Measurements from ENCODE around the gene MIER1. TPM values are rescaled to one million over a fixed set of nuclear protein-coding genes. Genes with fewer than 3 reads are reported as not detected.
"Not testable (repeated sequence)": the region's sequence is repeated elsewhere in the genome, so short reads cannot be mapped to it uniquely, and the experiment has no call there.

The MIER1 gene
- total RNA-seq, 2 donors from 2014 or later = 43.1 to 76.8 TPM

- Histone ChIP-seq H3K9me3 (no peaks in the 10 kb centered on the region), H3K9ac (ENCODE audit: low read depth in 2 of 2, low read length in 2 of 2) (no peak overlapping the region), H3K27me3 (no peaks in the 10 kb centered on the region), H3K27ac (no peak overlapping the region), H3K36me3 (no peaks in the 10 kb centered on the region), H3K4me1 (no peaks in the 10 kb centered on the region), H3K4me3 (no peak overlapping the region)
- no peak for DNase-seq
- intact Hi-C loops (cut with DNase I) = no loop called here
- TF ChIP-seq CTCF (IDR thresholded peaks at IDR 0.05) = no peak
Observed at GRCh38 chr1:66968574-66968973, 43.8 kb downstream of the MIER1 start.

GRCh38 chr1:66978201-66978600 lies 53.4 kb downstream of the MIER1 start:
- Histone ChIP-seq H3K9ac (ENCODE audit: low read depth in 2 of 2, low read length in 2 of 2) (no peak overlapping the region), H3K9me3 (no peaks in the 10 kb centered on the region), H3K36me3 (peaks cover 5% of the 10 kb centered on the region), H3K27me3 (no peaks in the 10 kb centered on the region), H3K4me1 (peaks cover 10% of the 10 kb centered on the region), H3K27ac (no peak overlapping the region), H3K4me3 (no peak overlapping the region)
- no peak for TF ChIP-seq CTCF (IDR thresholded peaks at IDR 0.05)
- no peak for DNase-seq
- intact Hi-C loops (cut with DNase I) = no loop called here

GRCh38 chr1:66979621-66980020 lies 54.8 kb downstream of the MIER1 start:
- H3K36me3 ChIP-seq; intact Hi-C loops (cut with DNase I); H3K9me3 ChIP-seq; H3K4me3 ChIP-seq; H3K27ac ChIP-seq; DNase-seq; H3K27me3 ChIP-seq; H3K9ac ChIP-seq (ENCODE audit: low read depth in 2 of 2, low read length in 2 of 2): not testable (repeated sequence)
- H3K4me1 ChIP-seq = peaks cover 10% of the 10 kb centered on the region

GRCh38 chr1:66980745-66981367 lies 56.1 kb downstream of the MIER1 start:
- Histone ChIP-seq H3K9ac (ENCODE audit: low read depth in 2 of 2, low read length in 2 of 2) (no peak overlapping the region), H3K4me3 (no peak overlapping the region), H3K36me3 (peaks cover 5% of the 10 kb centered on the region)

GRCh38 chr1:66981679-66982078 lies 56.9 kb downstream of the MIER1 start:
- Histone ChIP-seq H3K9ac (ENCODE audit: low read depth in 2 of 2, low read length in 2 of 2) (no peak overlapping the region), H3K4me3 (peak overlapping the region; percentile 8), H3K36me3 (peaks cover 11% of the 10 kb centered on the region), H3K4me1 (peaks cover 10% of the 10 kb centered on the region), H3K27ac (peak overlapping the region; percentile 50), H3K9me3 (no peaks in the 10 kb centered on the region), H3K27me3 (no peaks in the 10 kb centered on the region)
- intact Hi-C loops (cut with DNase I) = no loop called here
- no peak for TF ChIP-seq CTCF (IDR thresholded peaks at IDR 0.05)
- peak; percentile 50 for DNase-seq

More at GRCh38 chr1:66980745-66981367, 56.1 kb downstream of the MIER1 start:
- intact Hi-C loops (cut with DNase I) = no loop called here
- Histone ChIP-seq H3K27me3 (no peaks in the 10 kb centered on the region), H3K9me3 (no peaks in the 10 kb centered on the region), H3K27ac (peak overlapping the region; percentile 50), H3K4me1 (peaks cover 10% of the 10 kb centered on the region)
- no peak for DNase-seq
- no peak for TF ChIP-seq CTCF (IDR thresholded peaks at IDR 0.05)

GRCh38 chr1:66982561-66983260 lies 57.9 kb downstream of the MIER1 start:
- H3K36me3 ChIP-seq = peaks cover 14% of the 10 kb centered on the region
- TF ChIP-seq CTCF (IDR thresholded peaks at IDR 0.05) = no peak
- intact Hi-C loops (cut with DNase I) = no loop called here
- H3K27me3 ChIP-seq = no peaks in the 10 kb centered on the region
- H3K4me3 ChIP-seq = no peak overlapping the region
- no peak overlapping the region for H3K27ac ChIP-seq
- H3K9me3 ChIP-seq = no peaks in the 10 kb centered on the region
- no peak overlapping the region for H3K9ac ChIP-seq (ENCODE audit: low read depth in 2 of 2, low read length in 2 of 2)
- no peak for DNase-seq
- H3K4me1 ChIP-seq = peaks cover 10% of the 10 kb centered on the region

All from colonic mucosa (tissue), 4 donors.